Liver (tissue), 9 donors: ENCODE results near the gene PKIG. TPM values are rescaled to one million over a fixed set of nuclear protein-coding genes. Genes with fewer than 3 reads are reported as not detected.

Experiments used
- DNase-seq: peaks from one replicate; pipeline ENCODE4 v3.0.0-alpha.2; 2017; ENCODE audit warnings: low spot score
- H3K27ac ChIP-seq, 2 donors: one replicate each; pipeline ENCODE4 v1.7.0; 2013; ENCODE audit warnings: inconsistent platforms in 2 of 2, low read length in 2 of 2, control low read depth in 1 of 2, low read depth in 1 of 2, mild to moderate bottlenecking in 1 of 2
- H3K27me3 ChIP-seq, 4 donors: one replicate each; pipeline versions ENCODE4 v1.6.1 to v1.7.0; 2013; ENCODE audit warnings: low read length in 3 of 4, inconsistent platforms in 1 of 4, mild to moderate bottlenecking in 1 of 4, moderate library complexity in 1 of 4; ENCODE audit not compliant: control insufficient read depth in 4 of 4, insufficient read depth in 4 of 4
- H3K36me3 ChIP-seq, 4 donors: one replicate each; pipeline versions ENCODE4 v1.6.1 to v1.7.0; 2013; ENCODE audit warnings: low read length in 3 of 4, mild to moderate bottlenecking in 3 of 4, low read depth in 1 of 4, moderate library complexity in 1 of 4; ENCODE audit not compliant: control insufficient read depth in 4 of 4, insufficient read depth in 3 of 4
- H3K4me1 ChIP-seq, 4 donors: one replicate each; pipeline versions ENCODE4 v1.6.1 to v1.7.0; 2013; ENCODE audit warnings: low read length in 3 of 4, mild to moderate bottlenecking in 3 of 4, moderate library complexity in 1 of 4; ENCODE audit not compliant: control insufficient read depth in 4 of 4, insufficient read depth in 4 of 4
- H3K4me3 ChIP-seq, 3 donors: one replicate each; pipeline versions ENCODE4 v1.6.1 to v1.7.0; 2013; ENCODE audit warnings: low read length in 3 of 3, control low read depth in 1 of 3, low read depth in 1 of 3, mild to moderate bottlenecking in 1 of 3
- H3K9ac ChIP-seq, 2 donors: one replicate each; pipeline ENCODE4 v1.7.0; 2013; ENCODE audit warnings: low read length in 2 of 2, mild to moderate bottlenecking in 2 of 2, moderate library complexity in 2 of 2, control low read depth in 1 of 2, low read depth in 1 of 2
- H3K9me3 ChIP-seq, 4 donors: one replicate each; pipeline versions ENCODE4 v1.6.1 to v1.7.0; 2013; ENCODE audit warnings: low read length in 3 of 4; ENCODE audit not compliant: control insufficient read depth in 4 of 4
- ATF3 ChIP-seq: IDR thresholded peaks from 2 replicates; pipeline ENCODE4 v1.6.1; 2016; ENCODE audit warnings: antibody characterized with exemption
- CTCF ChIP-seq: fragments of 150-350 bp; IDR thresholded peaks from 2 replicates; pipeline ENCODE4 v1.5.1; 2017; ENCODE audit warnings: improper control_type of control experiment, low read depth, low read length; ENCODE audit not compliant: missing input control
- EGR1 ChIP-seq, 2 donors: IDR thresholded peaks; 2 replicates each; pipeline ENCODE4 v1.6.1; 2016 to 2018; ENCODE audit warnings: antibody characterized with exemption in 2 of 2, low read depth in 2 of 2
- FOXA1 ChIP-seq: IDR thresholded peaks from 2 replicates; pipeline ENCODE4 v1.6.1; 2016; ENCODE audit warnings: antibody characterized with exemption
- FOXA2 ChIP-seq: IDR thresholded peaks from 2 replicates; pipeline ENCODE4 v1.6.1; 2016; ENCODE audit warnings: antibody characterized with exemption
- GABPA ChIP-seq, 2 donors: IDR thresholded peaks in 1 of 2; conservative IDR thresholded peaks in 1 of 2; 2 replicates each; pipeline ENCODE4 v1.6.1; 2016; ENCODE audit warnings: antibody characterized with exemption in 2 of 2, mild to moderate bottlenecking in 1 of 2, moderate library complexity in 1 of 2
- HNF4A ChIP-seq, 2 donors: conservative IDR thresholded peaks; 2 replicates each; pipeline ENCODE4 v1.6.1; 2016; ENCODE audit warnings: antibody characterized with exemption in 2 of 2, mild to moderate bottlenecking in 2 of 2
- HNF4G ChIP-seq: IDR thresholded peaks from 2 replicates; pipeline ENCODE4 v1.6.1; 2016; ENCODE audit warnings: antibody characterized with exemption
- JUND ChIP-seq, 2 donors: IDR thresholded peaks; 2 replicates each; pipeline ENCODE4 v1.6.1; 2016; ENCODE audit warnings: antibody characterized with exemption in 2 of 2
- MAX ChIP-seq: IDR thresholded peaks from 2 replicates; pipeline ENCODE4 v1.6.1; 2016; ENCODE audit warnings: antibody characterized with exemption
- NR2F2 ChIP-seq: IDR thresholded peaks from 2 replicates; pipeline ENCODE4 v1.6.1; 2016; ENCODE audit warnings: antibody characterized with exemption
- RAD21 ChIP-seq, 2 donors: IDR thresholded peaks; 2 replicates each; pipeline ENCODE4 v1.6.1; 2016; ENCODE audit warnings: antibody characterized with exemption in 2 of 2, mild to moderate bottlenecking in 2 of 2
- REST ChIP-seq: IDR thresholded peaks from 2 replicates; pipeline ENCODE4 v1.6.1; 2016; ENCODE audit warnings: antibody characterized with exemption, mild to moderate bottlenecking
- RXRA ChIP-seq, 2 donors: IDR thresholded peaks; 2 replicates each; pipeline ENCODE4 v1.6.1; 2017 to 2018; ENCODE audit warnings: antibody characterized with exemption in 2 of 2, mild to moderate bottlenecking in 1 of 2
- SP1 ChIP-seq: IDR thresholded peaks from 2 replicates; pipeline ENCODE4 v1.6.1; 2018; ENCODE audit warnings: antibody characterized with exemption, mild to moderate bottlenecking
- TAF1 ChIP-seq: conservative IDR thresholded peaks from 2 replicates; pipeline ENCODE4 v1.6.1; 2016; ENCODE audit warnings: antibody characterized with exemption, mild to moderate bottlenecking
- YY1 ChIP-seq: IDR thresholded peaks from 2 replicates; pipeline ENCODE4 v1.6.1; 2016; ENCODE audit warnings: antibody characterized with exemption, mild to moderate bottlenecking
- ZBTB33 ChIP-seq: IDR thresholded peaks from 2 replicates; pipeline ENCODE4 v1.6.1; 2016; ENCODE audit warnings: antibody characterized with exemption
- WGBS: extraction: QIAGEN DNeasy Blood & Tissue Kit; methylation state at CpG from one replicate; pipeline ENCODE4 v1.1.7; 2013; 5-methylcytosine and 5-hydroxymethylcytosine counted together
- polyA plus RNA-seq, 2 donors: library from polyadenylated mRNA; stranded (reverse) in 1 of 2; unstranded in 1 of 2; fragments of 200-250 nt in 1 of 2; fragments of >200 nt in 1 of 2; fragmentation: Nextera tagmentation in 1 of 2; extraction: Ambion mirVana in 1 of 2; gene quantifications; one replicate each; pipeline versions ENCODE4 v1.2.1 to v1.2.3, GENCODE V29; 2013 to 2015
- total RNA-seq, 2 donors: library from RNA; depleted of rRNA; stranded (reverse); fragments of >200 nt; gene quantifications; one replicate each; pipeline ENCODE4 v1.2.3, GENCODE V29; 2014
- donor health status: healthy.
- donor health status: healthy.
- donor health status: healthy.
- donor health status: healthy.
- donor health status: healthy.

Gene PKIG
- total and polyA plus RNA-seq, 4 donors, result 10.6 to 24.3 (median 23.4) TPM

GRCh38 chr20:44600758-44601201 lies 18.4 kb downstream of the PKIG start:
- H3K4me1 ChIP-seq, result peaks cover 7 to 21% (median 12%) of the 10 kb centered on the region in 4 donors
- no peak overlapping the region for H3K4me3 ChIP-seq
- WGBS, result 87% methylated on average over 11 of the region's 11 CpGs

GRCh38 chr20:44601236-44601671 lies 18.9 kb downstream of the PKIG start:
- 81% methylated on average over 7 of the region's 7 CpGs for WGBS
- Histone ChIP-seq H3K4me3 (no peak overlapping the region), H3K27ac (peak overlapping the region; percentile 26 to 51), H3K36me3 (peaks cover 0 to 1% (median 0%) of the 10 kb centered on the region in 4 donors), H3K4me1 (peaks cover 7 to 21% (median 12%) of the 10 kb centered on the region in 4 donors), H3K9me3 (no peaks in the 10 kb centered on the region), H3K9ac (no peak overlapping the region), H3K27me3 (no peaks in the 10 kb centered on the region)
- no peak for DNase-seq
- TF ChIP-seq ATF3, result no peak
- TF ChIP-seq RAD21 (IDR thresholded peaks at IDR 0.05), result no peak
- no peak for TF ChIP-seq FOXA2
- TF ChIP-seq CTCF, result no peak
- no peak for TF ChIP-seq TAF1
- TF ChIP-seq FOXA1, result no peak
- TF ChIP-seq SP1, result no peak
- no peak for TF ChIP-seq REST
- no peak for TF ChIP-seq YY1

More at GRCh38 chr20:44600758-44601201, 18.4 kb downstream of the PKIG start:
- Histone ChIP-seq H3K9me3 (no peaks in the 10 kb centered on the region), H3K27ac (peak overlapping the region; percentile 26 to 51), H3K27me3 (no peaks in the 10 kb centered on the region), H3K36me3 (peaks cover 0 to 1% (median 0%) of the 10 kb centered on the region in 4 donors), H3K9ac (no peak overlapping the region)
- TF ChIP-seq HNF4A (conservative IDR thresholded peaks at IDR 0.05) (no peak), GABPA (IDR thresholded peaks at IDR 0.05 in 1 of 2, conservative IDR thresholded peaks at IDR 0.05 in 1 of 2) (no peak), NR2F2 (no peak), RAD21 (IDR thresholded peaks at IDR 0.05) (no peak), EGR1 (IDR thresholded peaks at IDR 0.05; ENCODE audit: low read depth in 2 of 2) (no peak), JUND (IDR thresholded peaks at IDR 0.05) (no peak), FOXA1 (no peak), SP1 (no peak), ZBTB33 (no peak), FOXA2 (no peak), CTCF (no peak), ATF3 (no peak), MAX (no peak), RXRA (IDR thresholded peaks at IDR 0.05) (no peak), TAF1 (no peak), YY1 (no peak), HNF4G (no peak)
- DNase-seq, result no peak
